ENCODE results near the gene RNF175. TPM values are rescaled to one million over a fixed set of nuclear protein-coding genes. Genes with fewer than 3 reads are reported as not detected.

RNF175 gene
- total and polyA plus RNA-seq, 2 donors: 0.14 to 0.19 TPM

DNA sequence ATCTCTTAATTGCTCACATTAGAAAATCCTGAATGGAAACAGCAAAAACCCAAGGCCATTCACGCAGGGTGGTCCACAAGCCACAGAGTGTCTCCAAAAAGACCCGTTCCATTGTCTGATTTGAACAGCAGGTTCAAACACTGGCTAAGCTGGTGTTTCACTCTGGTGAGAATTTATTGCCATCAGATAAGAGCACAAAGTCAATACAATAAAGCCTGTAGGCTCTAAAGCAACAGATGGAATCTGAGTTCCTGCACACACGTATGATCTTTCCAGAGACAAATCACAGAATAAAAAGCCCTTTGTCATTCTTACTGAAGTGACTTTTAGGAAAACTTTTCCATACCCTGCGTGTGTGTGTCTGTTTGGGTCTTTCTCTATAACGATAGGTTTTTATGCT lies 34.2 kb upstream of the RNF175 start:
- H3K4me3 ChIP-seq (ENCODE audit: low read length in 2 of 2): no peak overlapping the region
- H3K36me3 ChIP-seq (ENCODE audit: control insufficient read depth in 2 of 2, insufficient read depth in 2 of 2, low read length in 1 of 2): no peaks in the 10 kb centered on the region
- peaks cover 1 to 14% of the 10 kb centered on the region in 2 donors for H3K9me3 ChIP-seq (ENCODE audit: control insufficient read depth in 2 of 2, insufficient read depth in 1 of 2, low read length in 1 of 2)
- 53% methylated on average over 5 of the region's 5 CpGs for WGBS
- peaks cover 49 to 83% of the 10 kb centered on the region in 2 donors for H3K27me3 ChIP-seq (ENCODE audit: control insufficient read depth in 2 of 2, insufficient read depth in 1 of 2, low read length in 1 of 2)
- peaks cover 0 to 24% of the 10 kb centered on the region in 2 donors for H3K4me1 ChIP-seq (ENCODE audit: control insufficient read depth in 2 of 2, insufficient read depth in 2 of 2, low read length in 2 of 2)
- DNase-seq (ENCODE audit: low read depth in 6 of 9, low spot score in 9 of 9): no peak
- H3K27ac ChIP-seq (ENCODE audit: low read depth in 1 of 2, low read length in 1 of 2): no peak overlapping the region

DNA sequence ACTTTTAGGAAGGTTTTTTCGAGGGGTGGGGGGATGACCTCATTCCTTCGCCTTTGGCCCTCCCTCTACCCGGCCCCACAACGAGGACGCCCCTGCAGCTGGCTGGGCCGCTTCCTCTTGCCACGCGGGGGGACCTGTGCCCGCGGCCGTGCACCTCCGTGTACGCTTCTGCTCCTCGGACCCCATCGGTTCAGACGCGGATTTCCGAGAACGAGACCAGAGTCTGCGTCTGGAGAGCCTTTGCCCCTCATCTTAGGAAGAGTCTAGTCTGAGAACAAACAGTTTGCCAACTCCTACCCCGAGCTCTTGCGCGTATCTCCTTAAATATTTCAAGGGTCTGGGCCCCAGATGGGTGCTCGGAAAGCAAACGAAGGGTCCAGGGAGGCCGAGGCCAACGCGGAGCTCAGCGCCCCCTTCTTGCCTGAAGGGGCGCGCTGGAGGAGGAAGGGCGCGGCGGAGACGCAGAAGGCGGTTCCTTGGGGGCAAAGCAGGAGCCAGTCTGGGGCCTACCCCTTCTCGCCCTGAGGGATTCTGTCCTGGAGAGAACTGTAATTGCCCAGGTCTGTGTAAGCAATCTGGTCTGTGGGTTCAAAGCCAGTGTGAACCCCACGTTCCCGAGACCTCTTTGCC lies 32.9 kb upstream of the RNF175 start:
- H3K27me3 ChIP-seq (ENCODE audit: control insufficient read depth in 2 of 2, insufficient read depth in 1 of 2, low read length in 1 of 2): peaks cover 60 to 92% of the 10 kb centered on the region in 2 donors
- WGBS: 8% methylated on average over 39 of the region's 39 CpGs
- no peak for DNase-seq (ENCODE audit: low read depth in 6 of 9, low spot score in 9 of 9)

DNA sequence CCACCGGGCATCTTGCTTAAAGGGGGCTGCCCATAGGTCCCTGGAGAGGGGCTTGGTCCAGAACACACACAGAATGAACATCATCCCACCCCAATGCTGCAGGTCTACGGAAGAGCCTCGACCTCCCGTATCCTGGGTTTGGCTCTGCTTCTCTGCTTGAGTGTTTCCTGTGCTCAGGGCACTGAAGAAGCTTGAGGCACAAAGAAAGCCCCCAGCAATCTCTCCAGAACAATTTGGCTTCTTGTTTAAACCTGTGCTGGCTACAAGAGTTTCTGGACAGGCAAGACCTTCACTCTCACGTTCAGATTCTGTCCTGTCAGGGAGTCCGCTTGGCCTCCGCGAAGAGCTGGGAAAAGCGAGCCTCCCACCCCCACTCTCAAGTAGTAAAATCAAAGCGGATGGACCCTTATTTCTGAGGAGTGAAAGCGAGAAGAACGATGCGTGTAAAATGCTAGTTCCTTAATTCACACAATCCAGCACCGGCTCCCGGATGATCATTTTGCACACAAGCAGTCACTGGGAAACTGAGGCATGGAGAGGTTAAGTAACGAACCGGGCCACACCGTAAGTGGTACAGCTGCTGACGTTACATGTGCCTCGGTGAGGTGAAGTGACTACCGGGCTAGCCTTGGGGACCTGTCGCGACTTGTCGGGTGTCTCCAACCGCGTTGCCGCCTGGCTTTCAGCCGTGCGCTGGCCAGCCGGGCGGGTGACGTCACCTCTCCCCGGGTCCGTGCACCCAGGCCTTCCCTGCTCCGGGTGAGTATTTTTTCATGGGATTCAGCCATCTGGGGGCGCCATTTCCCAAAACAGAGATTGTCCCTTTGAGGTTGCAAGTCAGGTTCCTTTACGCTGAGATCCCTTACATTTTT lies 32.2 kb upstream of the RNF175 start:
- Histone ChIP-seq H3K27ac (ENCODE audit: low read depth in 1 of 2, low read length in 1 of 2) (no peak overlapping the region), H3K4me3 (ENCODE audit: low read length in 2 of 2) (no peak overlapping the region), H3K27me3 (ENCODE audit: control insufficient read depth in 2 of 2, insufficient read depth in 1 of 2, low read length in 1 of 2) (peaks cover 68 to 94% of the 10 kb centered on the region in 2 donors), H3K9me3 (ENCODE audit: control insufficient read depth in 2 of 2, insufficient read depth in 1 of 2, low read length in 1 of 2) (peaks cover 1 to 14% of the 10 kb centered on the region in 2 donors), H3K4me1 (ENCODE audit: control insufficient read depth in 2 of 2, insufficient read depth in 2 of 2, low read length in 2 of 2) (peaks cover 0 to 28% of the 10 kb centered on the region in 2 donors), H3K36me3 (ENCODE audit: control insufficient read depth in 2 of 2, insufficient read depth in 2 of 2, low read length in 1 of 2) (no peaks in the 10 kb centered on the region)
- WGBS: 7% methylated on average over 37 of the region's 37 CpGs
- peak in 1 of 9 donors; percentile 33 for DNase-seq (ENCODE audit: low read depth in 6 of 9, low spot score in 9 of 9)

More for the DNA sequence above, 32.9 kb upstream of the RNF175 start:
- no peaks in the 10 kb centered on the region for H3K36me3 ChIP-seq (ENCODE audit: control insufficient read depth in 2 of 2, insufficient read depth in 2 of 2, low read length in 1 of 2)
- H3K4me1 ChIP-seq (ENCODE audit: control insufficient read depth in 2 of 2, insufficient read depth in 2 of 2, low read length in 2 of 2): peaks cover 0 to 28% of the 10 kb centered on the region in 2 donors
- H3K27ac ChIP-seq (ENCODE audit: low read depth in 1 of 2, low read length in 1 of 2): no peak overlapping the region
- H3K9me3 ChIP-seq (ENCODE audit: control insufficient read depth in 2 of 2, insufficient read depth in 1 of 2, low read length in 1 of 2): peaks cover 1 to 14% of the 10 kb centered on the region in 2 donors
- no peak overlapping the region for H3K4me3 ChIP-seq (ENCODE audit: low read length in 2 of 2)

DNA sequence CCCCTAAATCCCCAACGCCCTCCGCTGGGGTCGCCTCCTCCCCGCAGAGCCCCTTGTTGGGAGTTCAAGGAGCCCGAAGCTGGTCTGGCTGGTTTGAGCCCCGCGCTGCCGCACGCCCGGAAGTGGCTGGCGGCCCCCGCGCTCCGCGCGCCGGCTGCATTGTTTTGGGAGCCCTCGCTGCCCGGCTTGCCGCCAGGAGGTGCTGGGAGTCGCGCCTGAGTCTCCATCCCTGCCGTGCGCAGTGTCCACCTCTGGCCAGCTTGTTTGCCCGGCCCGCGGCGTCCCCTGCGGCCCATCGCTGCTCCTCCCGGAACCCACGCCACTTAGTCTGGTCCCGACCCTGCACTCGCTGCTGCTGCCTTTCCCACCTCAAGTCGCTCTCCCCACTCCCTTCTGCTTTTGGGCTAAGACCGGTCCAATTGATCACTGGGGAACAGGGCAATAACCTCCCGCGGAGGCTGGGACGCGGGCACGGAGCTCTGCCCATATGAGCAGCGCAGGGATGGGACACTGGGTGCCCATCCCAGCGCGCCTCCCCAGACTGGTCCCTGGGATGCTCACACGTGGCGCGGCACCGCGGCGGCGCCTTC lies 31.2 kb upstream of the RNF175 start:
- Histone ChIP-seq H3K27ac (ENCODE audit: low read depth in 1 of 2, low read length in 1 of 2) (no peak overlapping the region), H3K36me3 (ENCODE audit: control insufficient read depth in 2 of 2, insufficient read depth in 2 of 2, low read length in 1 of 2) (no peaks in the 10 kb centered on the region), H3K4me3 (ENCODE audit: low read length in 2 of 2) (peak overlapping the region in 1 of 2 donors; percentile 19), H3K4me1 (ENCODE audit: control insufficient read depth in 2 of 2, insufficient read depth in 2 of 2, low read length in 2 of 2) (peaks cover 0 to 28% of the 10 kb centered on the region in 2 donors), H3K27me3 (ENCODE audit: control insufficient read depth in 2 of 2, insufficient read depth in 1 of 2, low read length in 1 of 2) (peaks cover 72 to 96% of the 10 kb centered on the region in 2 donors), H3K9me3 (ENCODE audit: control insufficient read depth in 2 of 2, insufficient read depth in 1 of 2, low read length in 1 of 2) (peaks cover 1 to 14% of the 10 kb centered on the region in 2 donors)
- 4% methylated on average over 51 of the region's 51 CpGs for WGBS
- peak in 2 of 9 donors; percentile 23 to 27 for DNase-seq (ENCODE audit: low read depth in 6 of 9, low spot score in 9 of 9)

DNA sequence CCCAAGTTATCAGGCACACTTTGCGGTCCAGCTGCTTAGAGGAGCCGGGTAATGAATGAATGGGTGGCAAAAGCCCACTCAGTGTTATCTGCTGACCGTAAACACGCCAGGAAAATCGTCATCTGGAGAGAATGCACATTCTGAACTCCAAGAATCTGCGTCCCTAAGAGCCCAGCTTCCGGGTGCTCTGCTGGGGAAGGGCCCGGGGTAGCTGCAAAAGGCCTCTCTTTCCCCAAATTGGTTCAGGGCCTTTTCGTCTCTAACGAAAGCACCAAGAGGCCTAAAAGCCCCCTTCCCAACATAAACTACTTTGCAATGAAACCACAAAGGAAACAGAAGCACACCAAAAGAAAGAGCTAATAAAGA lies 30.7 kb upstream of the RNF175 start:
- H3K27me3 ChIP-seq (ENCODE audit: control insufficient read depth in 2 of 2, insufficient read depth in 1 of 2, low read length in 1 of 2): peaks cover 74 to 97% of the 10 kb centered on the region in 2 donors
- peak in 1 of 9 donors; percentile 5 for DNase-seq (ENCODE audit: low read depth in 6 of 9, low spot score in 9 of 9)
- WGBS: 7% methylated on average over 10 of the region's 10 CpGs
- no peak overlapping the region for H3K27ac ChIP-seq (ENCODE audit: low read depth in 1 of 2, low read length in 1 of 2)
- H3K9me3 ChIP-seq (ENCODE audit: control insufficient read depth in 2 of 2, insufficient read depth in 1 of 2, low read length in 1 of 2): peaks cover 1 to 14% of the 10 kb centered on the region in 2 donors
- H3K4me3 ChIP-seq (ENCODE audit: low read length in 2 of 2): peak overlapping the region in 1 of 2 donors; percentile 19
- no peaks in the 10 kb centered on the region for H3K36me3 ChIP-seq (ENCODE audit: control insufficient read depth in 2 of 2, insufficient read depth in 2 of 2, low read length in 1 of 2)
- H3K4me1 ChIP-seq (ENCODE audit: control insufficient read depth in 2 of 2, insufficient read depth in 2 of 2, low read length in 2 of 2): peaks cover 0 to 28% of the 10 kb centered on the region in 2 donors

DNA sequence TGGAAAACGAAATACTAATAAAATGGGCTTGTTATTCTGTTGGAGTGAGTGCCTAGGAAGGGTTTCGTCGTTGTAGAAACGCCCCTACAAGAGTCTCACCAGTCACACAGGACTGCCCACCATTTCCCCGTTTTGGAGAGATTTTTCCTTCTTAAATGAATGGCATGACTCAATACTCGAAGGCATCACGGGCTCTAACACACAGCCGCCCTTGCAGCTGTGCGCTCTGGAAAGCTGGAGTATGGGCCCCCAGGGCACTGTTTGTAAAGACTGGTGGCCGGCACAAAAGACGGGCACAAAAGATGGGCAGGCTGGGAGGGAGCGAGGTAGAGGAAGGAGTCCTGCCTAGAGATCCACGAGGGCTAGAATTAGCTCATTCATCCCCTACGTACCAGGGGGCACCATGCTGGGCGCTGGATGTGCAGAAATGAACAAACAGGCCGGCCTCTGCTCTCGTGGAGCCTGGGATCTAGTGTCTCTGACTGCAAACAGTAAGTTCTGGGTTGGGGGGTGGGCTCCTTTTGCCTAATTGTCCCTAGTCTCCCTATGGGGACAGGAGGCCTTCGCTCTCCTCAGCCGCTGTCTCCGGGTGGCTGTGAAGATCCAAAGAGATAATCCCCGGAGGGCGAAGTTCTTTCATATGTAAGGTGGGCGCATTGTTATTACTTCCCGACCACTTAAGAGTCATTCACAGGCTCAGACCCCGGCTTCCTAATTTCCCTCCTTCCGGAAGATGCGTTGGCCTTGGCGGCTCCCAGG lies 30.1 kb upstream of the RNF175 start:
- Histone ChIP-seq H3K4me1 (ENCODE audit: control insufficient read depth in 2 of 2, insufficient read depth in 2 of 2, low read length in 2 of 2) (peaks cover 0 to 28% of the 10 kb centered on the region in 2 donors), H3K36me3 (ENCODE audit: control insufficient read depth in 2 of 2, insufficient read depth in 2 of 2, low read length in 1 of 2) (no peaks in the 10 kb centered on the region), H3K27me3 (ENCODE audit: control insufficient read depth in 2 of 2, insufficient read depth in 1 of 2, low read length in 1 of 2) (peaks cover 74 to 93% of the 10 kb centered on the region in 2 donors), H3K27ac (ENCODE audit: low read depth in 1 of 2, low read length in 1 of 2) (no peak overlapping the region), H3K9me3 (ENCODE audit: control insufficient read depth in 2 of 2, insufficient read depth in 1 of 2, low read length in 1 of 2) (peaks cover 1 to 14% of the 10 kb centered on the region in 2 donors), H3K4me3 (ENCODE audit: low read length in 2 of 2) (no peak overlapping the region)
- WGBS: 15% methylated on average over 28 of the region's 28 CpGs
- DNase-seq (ENCODE audit: low read depth in 6 of 9, low spot score in 9 of 9): peak in 1 of 9 donors; percentile 19

DNA sequence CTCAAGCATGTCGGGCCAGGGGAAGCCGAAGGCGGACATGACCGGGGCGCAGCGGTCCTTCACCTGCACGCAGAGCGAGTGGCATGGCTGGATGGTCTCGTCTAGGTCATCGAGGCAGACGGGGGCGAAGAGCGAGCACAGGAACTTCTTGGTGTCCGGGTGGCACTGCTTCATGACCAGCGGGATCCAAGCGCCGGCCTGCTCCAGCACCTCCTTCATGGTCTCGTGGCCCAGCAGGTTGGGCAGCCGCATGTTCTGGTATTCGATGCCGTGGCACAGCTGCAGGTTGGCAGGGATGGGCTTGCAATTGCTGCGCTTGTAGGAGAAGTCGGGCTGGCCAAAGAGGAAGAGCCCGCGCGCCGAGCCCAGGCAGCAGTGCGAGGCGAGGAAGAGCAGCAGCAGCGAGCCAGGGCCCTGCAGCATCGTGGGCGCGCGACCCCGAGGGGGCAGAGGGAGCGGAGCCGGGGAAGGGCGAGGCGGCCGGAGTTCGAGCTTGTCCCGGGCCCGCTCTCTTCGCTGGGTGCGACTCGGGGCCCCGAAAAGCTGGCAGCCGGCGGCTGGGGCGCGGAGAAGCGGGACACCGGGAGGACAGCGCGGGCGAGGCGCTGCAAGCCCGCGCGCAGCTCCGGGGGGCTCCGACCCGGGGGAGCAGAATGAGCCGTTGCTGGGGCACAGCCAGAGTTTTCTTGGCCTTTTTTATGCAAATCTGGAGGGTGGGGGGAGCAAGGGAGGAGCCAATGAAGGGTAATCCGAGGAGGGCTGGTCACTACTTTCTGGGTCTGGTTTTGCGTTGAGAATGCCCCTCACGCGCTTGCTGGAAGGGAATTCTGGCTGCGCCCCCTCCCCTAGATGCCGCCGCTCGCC lies 28.8 kb upstream of the RNF175 start, which contains the start of gene SFRP2:
SFRP2 (minus strand) TSS at position 671 of the 864 bp plus-strand sequence; CDS start at position 423, 248 bp downstream.
- H3K4me1 ChIP-seq (ENCODE audit: control insufficient read depth in 2 of 2, insufficient read depth in 2 of 2, low read length in 2 of 2): peaks cover 0 to 28% of the 10 kb centered on the region in 2 donors
- peaks cover 69 to 88% of the 10 kb centered on the region in 2 donors for H3K27me3 ChIP-seq (ENCODE audit: control insufficient read depth in 2 of 2, insufficient read depth in 1 of 2, low read length in 1 of 2)
- 3% methylated on average over 72 of the region's 72 CpGs for WGBS

DNA sequence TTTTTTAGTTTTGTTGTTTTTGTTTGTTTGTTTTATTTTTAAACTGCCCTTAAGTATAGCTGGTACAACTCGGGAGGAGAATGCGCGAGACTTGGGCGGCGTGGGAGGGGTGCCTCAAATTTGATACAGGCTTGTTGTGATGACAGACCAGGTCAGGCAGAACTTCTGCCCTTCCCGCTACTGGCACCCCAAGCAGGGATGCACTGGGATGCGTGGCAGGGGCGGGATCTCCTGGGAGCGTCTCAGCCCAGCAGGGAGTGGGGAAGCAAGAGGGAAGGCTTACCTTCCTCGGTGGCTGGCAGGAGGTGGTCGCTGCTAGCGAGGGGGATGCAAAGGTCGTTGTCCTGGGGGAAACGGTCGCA lies 28.2 kb upstream of the RNF175 start:
- no peak overlapping the region for H3K4me3 ChIP-seq (ENCODE audit: low read length in 2 of 2)
- peaks cover 1 to 14% of the 10 kb centered on the region in 2 donors for H3K9me3 ChIP-seq (ENCODE audit: control insufficient read depth in 2 of 2, insufficient read depth in 1 of 2, low read length in 1 of 2)
- WGBS: 5% methylated on average over 15 of the region's 15 CpGs
- peaks cover 67 to 83% of the 10 kb centered on the region in 2 donors for H3K27me3 ChIP-seq (ENCODE audit: control insufficient read depth in 2 of 2, insufficient read depth in 1 of 2, low read length in 1 of 2)
- H3K4me1 ChIP-seq (ENCODE audit: control insufficient read depth in 2 of 2, insufficient read depth in 2 of 2, low read length in 2 of 2): peaks cover 0 to 28% of the 10 kb centered on the region in 2 donors
- no peaks in the 10 kb centered on the region for H3K36me3 ChIP-seq (ENCODE audit: control insufficient read depth in 2 of 2, insufficient read depth in 2 of 2, low read length in 1 of 2)
- DNase-seq (ENCODE audit: low read depth in 6 of 9, low spot score in 9 of 9): no peak
- no peak overlapping the region for H3K27ac ChIP-seq (ENCODE audit: low read depth in 1 of 2, low read length in 1 of 2)

More for the DNA sequence above, 28.8 kb upstream of the RNF175 start, which contains the start of gene SFRP2:
- H3K36me3 ChIP-seq (ENCODE audit: control insufficient read depth in 2 of 2, insufficient read depth in 2 of 2, low read length in 1 of 2): no peaks in the 10 kb centered on the region
- H3K27ac ChIP-seq (ENCODE audit: low read depth in 1 of 2, low read length in 1 of 2): no peak within 1 kb of the TSS
- no peak within 1 kb of the TSS for H3K4me3 ChIP-seq (ENCODE audit: low read length in 2 of 2)
- H3K9me3 ChIP-seq (ENCODE audit: control insufficient read depth in 2 of 2, insufficient read depth in 1 of 2, low read length in 1 of 2): peaks cover 1 to 14% of the 10 kb centered on the region in 2 donors
- DNase-seq (ENCODE audit: low read depth in 6 of 9, low spot score in 9 of 9): peak in 1 of 9 donors; percentile 13
